OCI-LY1 (cell line): Measurements from ENCODE around the gene IL4I1.
A peak's percentile ranks its signal among the peaks of the same experiment; 100 is the strongest.
"Not testable (repeated sequence)": the region's sequence is repeated elsewhere in the genome, so short reads cannot be mapped to it uniquely, and the experiment has no call there.

ENCODE experiments used
- H2AFZ ChIP-seq: fragments of 200-600 bp; sonication (generic), shearing (Covaris generic); 2 replicates; pipeline ENCODE4 v1.6.0; 2014; ENCODE audit warnings: antibody characterized with exemption, mild to moderate bottlenecking, low read length
- H3F3A ChIP-seq: fragments of 200-600 bp; sonication (generic), shearing (Covaris generic); 2 replicates; pipeline ENCODE4 v1.6.0; 2014; ENCODE audit warnings: mild to moderate bottlenecking, antibody characterized with exemption, low read length, moderate library complexity; ENCODE audit not compliant: insufficient read depth
- H3K27ac ChIP-seq: fragments of 200-600 bp; sonication (generic); 2 replicates; pipeline ENCODE4 v1.5.1; 2014; ENCODE audit warnings: low read length, mixed run types, mild to moderate bottlenecking, low read depth; ENCODE audit not compliant: poor library complexity, severe bottlenecking
- H3K27me3 ChIP-seq: fragments of 200-600 bp; sonication (generic); 2 replicates; pipeline ENCODE4 v1.6.0; 2014; ENCODE audit warnings: antibody characterized with exemption, mild to moderate bottlenecking, low read length, moderate library complexity; ENCODE audit not compliant: insufficient read depth
- H3K36me3 ChIP-seq: fragments of 200-600 bp; sonication (generic); 2 replicates; pipeline ENCODE4 v1.6.1; 2014; ENCODE audit warnings: mild to moderate bottlenecking, antibody characterized with exemption, low read length, moderate library complexity, mixed read lengths; ENCODE audit not compliant: insufficient read depth
- H3K4me1 ChIP-seq: fragments of 200-600 bp; sonication (generic); 2 replicates; pipeline ENCODE4 v1.5.1; 2014; ENCODE audit warnings: mild to moderate bottlenecking, low read length, moderate library complexity; ENCODE audit not compliant: insufficient read depth, severe bottlenecking
- H3K4me2 ChIP-seq: fragments of 200-600 bp; sonication (generic), shearing (Covaris generic); 2 replicates; pipeline ENCODE4 v1.6.1; 2014; ENCODE audit warnings: low read length
- H3K4me3 ChIP-seq: fragments of 200-600 bp; sonication (generic); 2 replicates; pipeline ENCODE4 v1.5.1; 2014; ENCODE audit warnings: low read length, low read depth, mild to moderate bottlenecking, mixed read lengths; ENCODE audit not compliant: poor library complexity, severe bottlenecking
- H3K79me2 ChIP-seq: fragments of 200-600 bp; shearing (Covaris generic); 2 replicates; pipeline ENCODE4 v1.6.1; 2016; ENCODE audit warnings: mixed run types, low read length, mixed read lengths; ENCODE audit not compliant: insufficient read depth
- H3K9ac ChIP-seq: fragments of 200-600 bp; sonication (generic), shearing (Covaris generic); 2 replicates; pipeline ENCODE4 v1.6.1; 2014; ENCODE audit warnings: mild to moderate bottlenecking, low read length, mixed read lengths
- H3K9me2 ChIP-seq: fragments of 200-600 bp; sonication (generic), shearing (Covaris generic); 2 replicates; pipeline ENCODE4 v1.6.1; 2014; ENCODE audit warnings: low read depth, mild to moderate bottlenecking, low read length, mixed read lengths
- H3K9me3 ChIP-seq: fragments of 200-600 bp; shearing (Covaris generic); 2 replicates; pipeline ENCODE4 v1.6.1; 2014; ENCODE audit warnings: low read length, mixed read lengths
- H4K20me1 ChIP-seq: fragments of 200-600 bp; sonication (generic), shearing (Covaris generic); 2 replicates; pipeline ENCODE4 v1.6.0; 2016; ENCODE audit warnings: mild to moderate bottlenecking, low read length; ENCODE audit not compliant: insufficient read depth
- CTCF ChIP-seq: fragments of 200-600 bp; sonication (generic), shearing (Covaris generic); IDR thresholded peaks from 2 replicates; pipeline ENCODE4 v1.5.1; 2017; ENCODE audit warnings: mild to moderate bottlenecking, antibody characterized with exemption, low read length, moderate library complexity, mixed read lengths
- EZH2 ChIP-seq: fragments of 200-600 bp; sonication (generic), shearing (Covaris generic); IDR thresholded peaks from 2 replicates; pipeline ENCODE4 v1.8.0; 2017; ENCODE audit warnings: borderline replicate concordance, mixed run types, mild to moderate bottlenecking, antibody characterized with exemption, low read length, moderate library complexity, mixed read lengths

IL4I1 gene

GRCh38 chr19:49896863-49897621 is at the start of gene IL4I1:
TSS of gene IL4I1 (minus strand) at chr19:49896887. CDS start at chr19:49896160, 727 bp downstream.
- TF ChIP-seq CTCF (no peak), EZH2 (no peak)
- Histone ChIP-seq H4K20me1 (no peaks in the 10 kb centered on the region), H3K4me3 (no peak within 1 kb of the TSS)

GRCh38 chr19:49946415-49946814 is 49.7 kb upstream of the IL4I1 start:
- Histone ChIP-seq H2AFZ (no peak overlapping the region), H3K27me3 (no peaks in the 10 kb centered on the region; the same call in 1 of the 2 replicates), H3K9me2 (no peaks in the 10 kb centered on the region), H3K9ac (no peak overlapping the region), H4K20me1 (no peaks in the 10 kb centered on the region), H3K4me2 (no peak overlapping the region), H3K4me3 (no peak overlapping the region), H3F3A (no peaks in the 10 kb centered on the region), H3K79me2 (no peaks in the 10 kb centered on the region), H3K9me3 (no peaks in the 10 kb centered on the region), H3K27ac (no peak overlapping the region), H3K36me3 (no peaks in the 10 kb centered on the region), H3K4me1 (no peaks in the 10 kb centered on the region)
- TF ChIP-seq EZH2 (no peak), CTCF (no peak)

More at GRCh38 chr19:49896863-49897621, at the start of gene IL4I1:
- H3K36me3 ChIP-seq = no peaks in the 10 kb centered on the region
- H3K79me2 ChIP-seq = no peaks in the 10 kb centered on the region
- H3K9ac ChIP-seq = no peak within 1 kb of the TSS
- H3F3A ChIP-seq = no peaks in the 10 kb centered on the region
- H3K27ac ChIP-seq = no peak within 1 kb of the TSS
- H2AFZ ChIP-seq = no peak within 1 kb of the TSS
- no peaks in the 10 kb centered on the region for H3K9me3 ChIP-seq
- H3K27me3 ChIP-seq = no peaks in the 10 kb centered on the region
- H3K4me2 ChIP-seq = peak within 1 kb of the TSS; percentile 40; the same call in 1 of the 2 replicates
- H3K9me2 ChIP-seq = no peaks in the 10 kb centered on the region
- H3K4me1 ChIP-seq = peaks cover 21% of the 10 kb centered on the region

GRCh38 chr19:49944567-49944966 is 47.9 kb upstream of the IL4I1 start:
- H3K4me3 ChIP-seq, H3F3A ChIP-seq, H4K20me1 ChIP-seq, H3K9me2 ChIP-seq, H3K4me2 ChIP-seq, H3K27ac ChIP-seq, H2AFZ ChIP-seq, H3K9me3 ChIP-seq, H3K9ac ChIP-seq, H3K79me2 ChIP-seq, H3K27me3 ChIP-seq, H3K4me1 ChIP-seq, H3K36me3 ChIP-seq: not testable (repeated sequence)

- Histone ChIP-seq H2AFZ (no peak overlapping the region), H4K20me1 (no peaks in the 10 kb centered on the region), H3K79me2 (no peaks in the 10 kb centered on the region), H3K4me3 (no peak overlapping the region), H3K4me2 (no peak overlapping the region), H3K9ac (no peak overlapping the region), H3K27me3 (no peaks in the 10 kb centered on the region; the same call in 1 of the 2 replicates), H3K36me3 (no peaks in the 10 kb centered on the region), H3K9me2 (no peaks in the 10 kb centered on the region), H3K9me3 (no peaks in the 10 kb centered on the region), H3K4me1 (no peaks in the 10 kb centered on the region), H3F3A (0 out of 2 replicates have a peak, but pooled peaks cover 2% of the 10 kb centered on the region), H3K27ac (no peak overlapping the region)
- no peak for TF ChIP-seq CTCF
- TF ChIP-seq EZH2 = no peak
These were observed 43.8 kb upstream of the IL4I1 start for GRCh38 chr19:49940482-49940791.
